ENCODE data around the gene WDR72. TPM values are rescaled to one million over a fixed set of nuclear protein-coding genes. Genes with fewer than 3 reads are reported as not detected.

WDR72 gene
- total and polyA plus RNA-seq, 2 of the 13 experiments (the other 11 are each of a cell fraction or from before 2014, with no cell fraction given): 0.21 to 0.60 TPM

- TF ChIP-seq CTCF (CRISPR knock-in tag; IDR thresholded peaks at IDR 0.05): peak; percentile 61
- no peak for TF ChIP-seq ZNF687 (CRISPR knock-in tag; IDR thresholded peaks at IDR 0.05)
- TF ChIP-seq CREB3 (CRISPR knock-in tag; IDR thresholded peaks at IDR 0.05): no peak
- no peak for TF ChIP-seq EED (CRISPR knock-in tag; IDR thresholded peaks at IDR 0.05)
- no peak for TF ChIP-seq NR2F6 (IDR thresholded peaks at IDR 0.05)
- TF ChIP-seq NR2F6 (CRISPR knock-in tag; IDR thresholded peaks at IDR 0.05): no peak
- TF ChIP-seq ZEB1 (IDR thresholded peaks at IDR 0.05; ENCODE audit: insufficient replicate concordance, low read depth): no peak
- no peak for TF ChIP-seq MBD4 (IDR thresholded peaks at IDR 0.05; ENCODE audit: borderline replicate concordance, low read length)
- TF ChIP-seq ZNF629 (CRISPR knock-in tag; conservative IDR thresholded peaks at IDR 0.05): peak; percentile 55
- no peak for TF ChIP-seq DNMT1 (CRISPR knock-in tag; IDR thresholded peaks at IDR 0.05)
- no peak for TF ChIP-seq IRF2 (CRISPR knock-in tag; IDR thresholded peaks at IDR 0.05)
- no peak for TF ChIP-seq KLF11 (CRISPR knock-in tag; IDR thresholded peaks at IDR 0.05)
- TF ChIP-seq SMC3 (IDR thresholded peaks at IDR 0.05; ENCODE audit: low read length): peak; percentile 67
- TF ChIP-seq TARDBP (CRISPR knock-in tag; IDR thresholded peaks at IDR 0.05): no peak
- no peak for TF ChIP-seq ZNF777 (CRISPR knock-in tag; IDR thresholded peaks at IDR 0.05)
- 0 out of 2 replicates have a peak, but pooled peaks have one; percentile 30 for TF ChIP-seq RAD21 (CRISPR knock-in tag; IDR thresholded peaks at IDR 0.05)
- TF ChIP-seq CREB1 (IDR thresholded peaks at IDR 0.05): no peak
- no peak for TF ChIP-seq CREB1 (CRISPR knock-in tag; IDR thresholded peaks at IDR 0.05)
- no peak for TF ChIP-seq NRL (CRISPR knock-in tag; IDR thresholded peaks at IDR 0.05; ENCODE audit: borderline replicate concordance)
- TF ChIP-seq ZNF737 (CRISPR knock-in tag; IDR thresholded peaks at IDR 0.05; ENCODE audit: borderline replicate concordance): no peak
- peak; percentile 39; the same call in 1 of the 2 replicates for TF ChIP-seq ZNF670 (CRISPR knock-in tag; IDR thresholded peaks at IDR 0.05; ENCODE audit: borderline replicate concordance)
Observed at GRCh38 chr15:53808058-53808706, 48.7 kb upstream of the WDR72 start (continued).

All from HepG2 (cell line).